Activated T-cell treated with anti-CD3 and anti-CD28 coated beads for 48 hours (primary cell): ENCODE data around the gene FGF21.
"Not testable (repeated sequence)": the region's sequence is repeated elsewhere in the genome, so short reads cannot be mapped to it uniquely, and the experiment has no call there.

ENCODE experiments used
- DNase-seq: peaks from one replicate; pipeline ENCODE4 v3.0.0-alpha.2; 2020; ENCODE audit warnings: low read depth

The FGF21 gene, protein sequence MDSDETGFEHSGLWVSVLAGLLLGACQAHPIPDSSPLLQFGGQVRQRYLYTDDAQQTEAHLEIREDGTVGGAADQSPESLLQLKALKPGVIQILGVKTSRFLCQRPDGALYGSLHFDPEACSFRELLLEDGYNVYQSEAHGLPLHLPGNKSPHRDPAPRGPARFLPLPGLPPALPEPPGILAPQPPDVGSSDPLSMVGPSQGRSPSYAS

DNA sequence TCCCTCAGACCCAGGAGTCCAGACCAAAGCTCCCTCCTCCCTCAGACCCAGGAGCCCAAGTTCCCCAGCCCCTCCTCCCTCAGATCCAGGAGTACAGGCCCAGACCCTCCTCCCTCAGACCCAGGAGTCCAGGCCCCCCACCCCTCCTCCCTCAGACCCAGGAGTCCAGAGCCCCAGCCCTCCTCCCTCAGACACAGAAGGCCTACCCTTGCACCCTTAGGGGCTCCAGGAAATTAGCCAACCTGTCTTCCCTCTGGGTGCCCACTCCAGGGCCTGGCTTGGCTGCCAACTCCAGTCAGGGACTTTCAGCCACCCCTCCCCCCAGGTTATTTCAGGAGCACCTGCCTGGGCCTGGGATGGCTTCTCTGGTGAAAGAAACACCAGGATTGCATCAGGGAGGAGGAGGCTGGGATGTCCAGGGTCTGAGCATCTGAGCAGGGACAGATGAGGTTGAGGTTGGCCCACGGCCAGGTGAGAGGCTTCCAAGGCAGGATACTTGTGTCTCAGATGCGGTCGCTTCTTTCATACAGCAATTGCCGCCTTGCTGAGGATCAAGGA lies at the start of gene FGF21:
Gene FGF21, plus strand, starts transcription at position 441 of the 558 bp plus-strand sequence. CDS start 713 bp downstream, outside the sequence.
- DNase-seq = no peak

DNA sequence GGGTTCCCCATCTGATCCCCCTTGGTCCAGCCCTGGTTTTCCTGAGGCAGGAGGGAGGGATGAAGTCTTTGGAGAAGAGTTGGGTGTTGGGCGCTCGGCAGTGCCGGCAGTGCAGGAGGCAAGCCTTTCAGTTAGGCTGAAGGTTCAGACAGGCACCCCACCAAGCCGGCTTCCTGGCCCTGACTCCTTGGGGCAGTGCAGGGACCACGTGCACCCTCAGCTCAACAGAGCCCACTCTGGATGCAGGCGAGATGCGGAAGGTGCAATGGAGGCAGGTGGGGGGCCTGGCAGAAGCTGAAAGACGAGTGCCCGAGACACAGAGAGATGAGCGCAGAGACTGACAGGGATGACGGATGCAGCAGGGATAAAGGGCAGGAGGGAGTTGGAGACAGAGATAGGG lies 46.9 kb upstream of the FGF21 start:
- DNase-seq = no peak

DNA sequence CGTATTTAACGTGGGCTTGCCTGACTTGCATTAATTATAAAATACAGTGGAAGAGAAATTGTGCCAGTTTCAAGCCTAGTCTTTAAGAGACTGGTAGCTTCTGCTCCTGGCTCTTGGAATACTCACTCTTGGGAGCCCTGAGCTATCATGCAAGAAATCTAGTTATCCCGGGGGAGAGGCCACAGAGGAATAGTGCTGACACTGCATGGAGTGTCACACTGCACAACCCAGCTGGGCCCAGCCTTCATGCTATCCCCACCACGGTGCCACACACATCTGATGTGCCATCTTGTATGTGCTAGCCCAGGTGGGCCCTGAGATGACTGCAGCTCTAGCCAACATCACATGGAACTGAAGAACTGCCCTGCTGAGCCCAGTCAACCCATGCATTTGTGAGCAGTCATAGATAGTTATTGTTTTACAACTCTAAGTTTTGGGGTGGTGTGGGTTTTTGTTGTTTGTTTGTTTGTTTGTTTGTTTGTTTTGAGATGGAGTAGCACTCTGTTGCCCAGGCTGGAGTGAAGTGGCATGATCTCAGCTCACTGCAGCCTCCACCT lies 44.1 kb upstream of the FGF21 start:
- DNase-seq = no peak

DNA sequence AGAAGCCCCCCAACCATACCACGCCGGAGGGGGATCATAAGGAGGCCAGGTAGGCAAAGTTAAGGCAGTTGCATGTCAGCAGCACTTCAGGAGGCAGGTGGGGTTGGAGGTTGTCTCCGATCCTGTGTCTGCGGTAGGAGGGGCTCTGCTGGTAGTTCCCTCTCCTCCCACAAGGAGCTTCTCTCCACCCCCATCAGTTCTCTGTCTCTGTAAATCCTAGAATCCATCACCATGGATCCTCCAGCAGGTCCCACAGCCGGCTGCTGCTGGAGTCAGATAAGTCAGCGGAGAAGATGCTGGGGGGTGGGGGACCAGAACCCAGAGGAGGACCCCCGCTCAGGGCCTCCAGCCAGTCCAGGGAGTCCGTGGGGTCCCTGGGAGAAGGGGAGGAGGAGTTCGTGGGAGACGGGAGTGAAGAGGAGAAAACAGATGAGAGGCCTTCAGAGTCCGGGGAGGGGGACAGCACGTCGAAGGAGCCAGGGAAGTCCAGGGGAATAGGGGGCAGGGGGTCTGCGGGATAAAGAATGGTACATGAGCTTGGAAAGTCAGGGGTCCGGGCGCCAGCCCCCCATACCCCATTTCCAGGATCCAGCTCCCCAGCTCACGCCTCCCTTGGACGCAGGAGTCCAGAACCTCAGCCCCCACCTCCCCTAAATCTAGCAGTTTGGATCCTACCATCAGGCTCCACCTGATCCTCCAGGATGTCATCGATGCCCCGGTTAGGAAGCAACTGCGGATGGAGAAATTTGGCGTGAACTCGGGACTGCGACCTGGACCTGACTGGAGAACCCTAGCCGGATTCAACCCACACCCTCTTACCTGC lies 42.1 kb upstream of the FGF21 start:
- no peak for DNase-seq

DNA sequence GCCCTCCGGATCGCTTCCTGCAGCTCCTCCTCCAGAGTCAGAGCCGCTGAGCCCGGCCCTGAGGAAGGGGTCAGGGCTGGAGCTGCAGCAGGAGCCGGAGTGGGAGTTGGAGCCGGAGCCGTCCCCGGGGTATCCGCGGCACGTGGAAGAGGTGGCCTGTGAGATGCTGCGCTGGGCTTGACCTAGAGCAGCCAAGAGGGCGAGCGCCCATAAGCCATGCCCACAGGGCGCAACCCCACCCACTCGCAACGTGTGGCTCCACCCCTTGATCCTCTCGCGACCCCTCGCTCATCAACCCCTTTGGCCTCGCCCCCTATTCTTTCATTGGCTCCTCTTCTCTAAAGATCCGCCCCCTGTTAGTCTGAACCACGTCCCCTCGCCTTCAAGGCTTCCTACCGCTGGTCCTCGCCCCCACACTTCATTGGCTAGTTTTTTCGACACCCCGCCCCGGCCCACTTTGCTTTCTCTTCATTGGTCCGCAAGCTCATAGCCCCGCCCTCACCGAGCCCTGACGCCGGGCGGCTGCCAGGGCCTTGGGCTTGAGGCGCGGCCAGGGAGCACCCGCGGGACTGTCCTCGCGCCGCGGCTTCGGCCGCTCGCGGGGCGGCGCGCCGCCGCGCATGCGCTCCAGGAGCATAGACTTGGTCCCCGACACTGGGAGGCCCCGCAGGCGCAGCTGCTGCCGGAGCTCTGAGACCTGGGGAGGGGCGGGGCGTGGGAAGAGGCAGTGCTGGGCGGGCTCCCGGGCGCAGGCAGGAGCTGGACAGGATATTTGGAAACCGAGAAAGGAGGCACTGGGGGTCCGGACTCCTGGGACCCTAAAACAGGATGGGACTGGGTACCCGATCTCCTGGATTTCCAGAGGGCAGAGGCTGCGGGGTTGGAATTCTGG lies 41.2 kb upstream of the FGF21 start:
- peak; percentile 98 for DNase-seq

DNA sequence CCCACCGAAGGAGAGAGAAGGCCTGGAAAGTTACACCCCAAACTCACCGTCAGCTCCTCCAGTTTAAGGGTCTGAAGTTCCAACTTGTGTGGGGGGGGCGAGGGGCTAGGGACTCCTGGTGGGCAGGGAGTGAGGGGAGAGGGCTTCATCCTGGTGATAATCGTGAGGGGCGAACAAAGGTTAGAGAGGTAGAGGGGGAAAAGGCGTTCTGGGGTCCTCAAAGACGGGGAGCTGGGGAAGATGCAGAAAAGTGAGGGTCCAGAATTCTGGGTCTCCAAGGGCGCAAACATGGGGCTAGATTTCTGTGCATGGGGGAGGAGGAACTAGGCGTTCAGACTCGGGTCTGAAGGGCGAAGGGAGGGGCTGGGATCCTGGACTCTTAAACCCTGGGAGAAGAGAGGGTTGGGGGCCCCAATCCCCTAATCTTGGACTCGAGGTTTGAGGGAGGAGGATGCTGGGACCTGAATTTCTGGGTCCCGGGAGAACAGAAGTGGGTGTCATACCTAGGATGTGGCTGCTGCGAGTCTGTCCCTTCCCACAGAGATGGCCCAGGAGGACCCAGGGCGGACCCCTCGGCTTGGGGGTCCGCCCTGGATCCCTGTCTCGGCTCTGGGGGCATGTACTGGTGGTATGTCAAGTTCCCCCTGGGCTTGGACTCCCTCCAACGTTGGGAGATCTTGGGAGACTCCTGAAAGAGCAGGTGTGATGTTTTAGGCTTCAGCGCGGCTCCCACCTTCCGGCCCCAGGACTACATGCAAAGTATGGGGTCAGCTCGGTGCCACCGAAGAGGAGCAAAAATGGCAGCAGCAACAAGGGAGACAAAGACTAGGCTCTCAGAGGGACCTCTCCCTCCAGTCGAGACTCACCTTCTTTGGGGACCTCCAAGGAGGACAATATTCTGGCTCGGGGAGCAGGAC lies 40.3 kb upstream of the FGF21 start:
- no peak for DNase-seq

DNA sequence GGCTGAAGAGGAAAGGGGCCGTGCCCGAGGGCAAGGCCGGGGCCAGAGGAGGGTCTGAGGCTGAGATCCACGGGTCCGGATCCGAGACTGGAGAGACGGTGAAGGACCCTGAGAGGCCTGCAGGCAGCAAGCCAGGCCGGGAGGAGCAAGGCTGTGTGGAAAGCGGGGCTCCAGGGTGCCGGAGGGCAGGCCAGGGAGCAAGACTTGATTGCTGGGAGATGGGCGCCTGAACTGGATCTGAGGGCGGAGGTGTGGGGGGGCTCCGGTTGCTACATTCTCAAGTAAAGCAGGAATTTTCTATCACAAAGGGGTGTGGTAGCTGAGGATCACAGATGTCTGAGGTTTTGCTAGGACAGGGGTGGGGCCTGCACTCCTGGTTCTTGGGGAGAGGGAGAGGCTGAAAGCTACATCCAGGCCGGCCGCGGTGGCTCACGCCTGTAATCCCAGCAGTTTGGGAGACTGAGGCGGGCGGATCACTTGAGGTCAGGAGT lies 39.6 kb upstream of the FGF21 start:
- no peak for DNase-seq

DNA sequence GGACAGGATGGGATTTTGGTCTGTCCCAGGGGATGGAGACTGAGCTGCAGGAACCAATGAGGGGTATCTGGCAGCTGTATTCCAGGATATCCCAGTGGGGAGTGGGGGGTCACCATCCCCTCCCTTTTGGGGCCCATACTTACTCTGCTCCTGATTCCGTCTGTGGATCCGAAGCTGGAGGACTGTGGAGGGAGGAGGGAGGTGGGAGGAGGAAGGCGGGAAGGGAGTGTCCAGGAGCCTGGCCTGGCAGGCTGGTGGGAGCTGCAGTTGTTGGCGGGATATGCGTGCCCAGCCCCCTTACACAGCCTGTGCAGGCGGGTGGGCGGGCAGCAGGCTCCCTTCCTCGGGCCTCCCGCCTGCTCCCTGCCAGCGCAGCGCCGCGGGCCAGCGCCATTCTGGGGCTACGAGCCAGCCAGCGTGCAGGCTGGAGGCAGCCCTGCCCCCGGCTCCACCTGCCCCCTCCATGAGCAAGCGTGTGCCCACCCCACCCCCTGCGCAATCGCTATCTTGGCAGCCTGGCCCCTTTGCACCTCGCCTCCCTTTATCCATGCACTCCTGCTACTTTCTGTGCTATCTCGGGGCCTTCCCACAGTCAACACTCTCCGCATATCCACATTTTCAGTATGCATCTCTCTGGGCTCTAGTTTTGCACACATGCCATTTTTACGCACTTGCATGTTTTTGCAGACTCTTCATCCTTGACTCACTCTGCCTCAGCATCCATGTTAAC lies 38.6 kb upstream of the FGF21 start:
- DNase-seq = no peak

DNA sequence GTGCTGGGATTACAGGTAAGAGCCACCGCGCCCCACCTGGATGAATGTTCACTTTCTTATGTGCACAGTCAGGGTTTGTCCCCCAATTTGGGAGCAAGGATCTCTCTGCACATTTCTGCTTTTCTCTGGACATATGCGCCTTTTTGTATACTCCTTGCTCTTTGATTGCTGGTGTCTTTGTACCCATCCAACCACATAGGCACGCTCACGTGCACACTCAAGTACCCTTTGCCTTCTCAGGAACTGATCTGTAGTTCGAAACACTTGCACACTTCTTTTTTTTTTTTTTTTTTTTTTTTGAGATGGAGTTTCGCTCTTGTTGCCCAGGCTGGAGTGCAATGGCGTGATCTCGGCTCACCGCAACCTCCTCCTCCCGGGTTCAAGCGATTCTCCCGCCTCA lies 37.2 kb upstream of the FGF21 start:
- not testable (repeated sequence) for DNase-seq

DNA sequence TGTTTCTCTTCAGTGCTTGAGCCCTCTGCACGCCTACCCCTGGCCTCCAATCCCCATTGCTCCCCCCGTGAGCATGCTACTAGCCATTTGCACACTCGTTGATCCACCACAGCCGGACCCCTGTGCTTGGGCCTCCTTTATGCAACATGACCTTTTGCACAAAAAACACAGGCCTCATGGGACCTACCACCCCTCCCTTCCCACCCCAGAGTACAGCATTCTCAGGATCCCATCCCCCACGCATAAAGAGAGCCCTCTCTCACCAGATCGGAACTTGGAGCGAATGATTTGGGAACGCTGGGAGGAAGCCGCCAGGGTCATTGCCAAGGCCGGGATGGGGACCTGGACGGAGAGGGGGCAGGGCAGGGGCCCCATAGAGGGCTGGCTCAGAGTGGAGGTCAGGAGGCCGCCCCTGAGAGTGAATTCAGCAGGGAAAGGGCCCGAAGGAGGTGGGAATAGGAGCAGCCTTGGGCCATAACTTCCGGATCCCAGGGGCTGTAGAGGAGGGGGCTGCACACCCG lies 36.6 kb upstream of the FGF21 start:
- no peak for DNase-seq

DNA sequence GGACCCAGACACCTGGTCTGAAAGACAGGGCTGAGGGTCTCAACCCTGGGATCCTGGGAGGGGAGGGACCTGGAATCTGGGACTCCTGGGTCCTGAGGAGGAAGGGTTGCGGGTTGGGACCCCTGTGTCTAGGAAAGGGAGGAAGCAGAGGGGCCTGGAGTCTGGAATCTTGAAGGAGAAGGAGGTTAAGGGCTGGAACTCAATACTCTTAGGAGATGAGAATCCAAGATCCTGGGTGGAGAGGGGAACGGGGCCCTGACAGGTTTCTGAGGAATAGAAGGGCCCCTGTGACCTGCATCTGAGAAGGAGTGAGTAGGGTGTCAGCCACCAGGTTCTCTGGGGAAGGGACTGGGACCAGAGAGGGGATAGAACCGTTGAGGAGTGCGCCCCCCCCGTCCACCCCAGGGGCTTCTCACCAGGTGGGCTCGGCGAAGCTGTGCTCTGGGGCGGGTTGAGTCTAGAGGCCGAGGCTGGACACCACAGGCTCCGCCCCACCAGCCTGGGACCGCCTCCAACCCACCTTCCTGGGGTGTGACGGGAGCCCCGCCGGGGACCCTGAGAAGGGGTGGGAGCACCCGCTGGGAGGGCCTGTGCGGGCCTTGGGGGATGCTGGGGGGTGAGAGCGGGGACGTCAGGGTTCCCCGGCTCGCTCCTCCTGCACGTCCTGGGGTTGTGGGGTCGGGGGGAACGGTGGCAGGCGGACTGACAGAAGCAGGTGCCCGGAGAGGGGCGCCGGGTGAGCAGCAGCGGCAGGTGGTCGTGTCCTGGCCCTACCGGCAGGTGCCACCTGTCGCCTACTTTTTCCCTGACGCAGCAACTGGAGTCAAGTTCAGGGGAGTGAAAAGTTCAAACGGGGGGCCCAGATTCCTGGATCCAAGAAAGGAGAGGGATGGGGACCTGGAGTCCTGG lies 35.8 kb upstream of the FGF21 start, which contains the start of gene MAMSTR:
Gene MAMSTR, minus strand, starts transcription at position 463 of the 909 bp plus-strand sequence. CDS start 694 bp downstream, outside the sequence.
- no peak for DNase-seq

DNA sequence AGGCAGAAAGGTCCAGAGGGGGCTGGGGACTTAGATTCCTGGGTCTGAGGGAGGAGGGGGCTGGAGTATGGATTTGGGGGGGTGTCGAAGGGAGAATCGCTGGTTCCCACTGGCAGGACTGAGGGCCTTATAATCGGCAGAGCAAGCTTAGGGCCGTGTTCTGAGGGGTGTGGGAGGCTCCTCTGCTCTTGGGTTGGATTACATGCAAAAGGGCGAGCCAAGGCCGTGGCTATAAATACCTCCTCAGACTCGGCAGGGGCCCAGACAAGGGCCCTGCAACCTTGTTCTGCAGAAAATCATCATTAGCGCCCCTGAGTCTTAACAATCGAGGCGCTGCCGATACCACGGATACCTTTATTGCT lies 35.1 kb upstream of the FGF21 start:
- DNase-seq = no peak

DNA sequence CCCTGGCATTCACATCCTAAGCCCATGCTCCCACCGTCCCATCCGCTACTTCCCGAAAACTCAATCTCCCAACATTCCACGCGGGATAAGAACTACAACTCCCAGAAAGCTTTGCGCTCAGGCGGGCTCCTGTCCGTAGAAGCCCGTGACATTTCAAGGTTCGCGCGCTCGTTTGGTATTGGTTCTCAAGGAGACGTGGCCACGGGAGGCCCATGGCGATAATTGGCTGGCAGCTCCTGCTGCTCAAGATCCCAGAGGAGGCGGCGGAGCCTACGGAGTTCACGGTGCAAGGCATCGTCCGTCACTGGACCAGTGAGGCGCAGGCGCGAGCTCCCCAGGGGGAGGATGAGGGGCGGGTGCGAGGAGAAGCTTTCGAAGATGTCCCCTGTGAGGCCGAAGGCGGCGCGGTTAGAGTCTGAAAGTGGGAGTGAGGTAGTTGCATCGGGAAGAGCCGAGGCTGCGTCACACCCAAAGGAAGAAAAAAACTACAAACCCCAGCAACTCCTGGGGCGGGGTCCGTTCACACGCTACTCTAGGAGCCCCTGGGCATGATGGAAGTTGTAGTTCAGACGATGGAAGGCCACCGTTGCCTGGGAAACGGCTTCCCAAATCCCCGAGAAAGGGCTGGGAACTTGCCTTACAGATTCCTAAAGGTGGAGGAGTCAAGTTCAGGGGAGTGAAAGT lies 34.6 kb upstream of the FGF21 start:
- DNase-seq = peak; percentile 88

DNA sequence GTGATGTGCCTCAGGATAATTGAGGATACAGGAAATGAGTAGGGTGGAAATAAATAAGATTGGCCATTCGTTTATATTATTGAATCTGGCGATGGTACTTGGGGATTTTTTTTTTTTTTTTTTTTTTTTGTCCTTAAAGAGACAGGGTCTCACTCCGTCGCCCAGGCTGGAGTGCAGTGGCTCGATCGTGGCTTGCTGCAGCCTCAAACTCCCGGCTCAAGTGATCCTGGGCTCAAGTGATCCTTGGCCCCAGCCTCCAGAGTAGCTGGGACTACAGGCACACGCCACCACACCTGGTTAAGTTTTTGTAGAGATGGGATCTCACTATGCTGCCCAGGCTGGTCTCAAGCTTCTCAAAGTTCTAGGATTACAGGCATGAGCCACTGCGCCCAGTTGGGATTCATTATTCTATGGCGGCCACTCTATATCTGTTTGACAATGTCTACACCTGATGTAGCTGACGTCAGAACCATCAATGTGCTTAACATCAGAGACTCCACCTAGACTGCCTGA lies 33.1 kb upstream of the FGF21 start:
- DNase-seq = no peak

DNA sequence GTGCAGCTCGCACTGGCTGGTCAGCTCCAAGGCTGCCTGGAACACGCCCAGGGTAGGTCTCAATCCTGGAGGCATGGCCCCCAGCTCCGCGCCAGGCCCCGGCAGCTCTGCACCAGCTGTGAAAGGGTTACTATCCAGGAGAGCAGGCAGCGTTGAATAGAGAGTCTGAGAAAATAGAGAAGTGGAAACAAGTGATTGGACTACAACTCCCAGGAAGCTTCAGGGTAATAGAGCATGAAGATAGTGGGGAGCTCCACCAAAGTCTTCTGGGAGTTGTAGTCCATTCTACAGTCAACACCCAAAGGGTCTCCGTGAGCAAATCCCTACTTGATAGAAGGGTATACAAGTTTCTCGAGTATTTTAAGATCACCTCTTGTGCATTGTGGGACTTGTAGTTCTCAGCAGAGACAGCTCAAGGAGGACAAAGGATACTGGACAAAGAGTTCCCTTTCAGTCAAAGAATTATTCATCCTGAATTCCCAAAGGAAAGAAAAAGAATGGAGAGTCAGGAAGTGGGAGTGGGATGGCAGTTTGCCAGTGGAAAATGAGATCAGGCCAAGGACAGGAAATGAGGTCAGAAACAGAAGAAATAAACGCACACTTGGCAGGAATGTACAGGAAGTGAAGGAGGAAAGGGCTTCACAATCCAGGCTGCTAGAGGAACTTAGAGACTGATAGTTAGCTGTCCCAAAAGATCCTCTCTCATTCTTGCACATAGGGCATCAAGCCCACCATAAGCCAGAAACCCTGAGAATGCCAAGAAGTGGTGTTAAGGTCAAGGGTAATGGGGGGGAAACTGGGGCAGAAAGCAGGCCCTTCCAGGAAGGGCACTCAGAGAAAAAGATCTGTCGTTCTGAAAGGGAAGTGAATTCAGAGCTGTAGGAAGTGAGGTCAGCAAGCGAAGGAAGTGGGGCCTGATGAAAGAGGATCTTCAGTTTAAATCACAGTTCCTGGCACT lies 30.2 kb upstream of the FGF21 start:
- DNase-seq = no peak

DNA sequence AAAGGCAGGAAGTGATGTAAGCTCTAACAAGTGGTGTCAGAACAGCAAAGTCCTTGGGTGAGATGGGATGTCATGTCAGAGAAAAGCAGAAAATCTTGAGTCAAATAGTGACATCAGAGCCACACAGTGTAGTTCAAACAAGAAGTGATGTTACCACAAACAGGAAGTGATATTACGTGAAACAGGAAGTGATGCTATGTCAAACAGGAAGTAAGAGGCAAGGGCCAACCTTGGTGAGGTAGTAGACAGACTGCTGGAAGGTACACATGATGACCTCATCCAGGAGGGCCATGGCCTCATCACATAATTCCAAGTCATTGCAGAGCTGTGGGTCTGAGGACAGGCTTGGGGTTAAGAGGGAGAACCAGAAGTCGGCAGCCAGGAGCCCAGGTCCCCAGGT lies 28.8 kb upstream of the FGF21 start:
- DNase-seq = no peak
